ENCODE measurements around the gene ZDHHC5. TPM values are rescaled to one million over a fixed set of nuclear protein-coding genes. Genes with fewer than 3 reads are reported as not detected.

The ZDHHC5 gene
- total and polyA plus RNA-seq, 2 of the 4 experiments (the other 2 are of a cell fraction), result 19.4 to 45.7 TPM

GRCh38 chr11:57658023-57658361, 9.9 kb upstream of the ZDHHC5 start:
- H2AFZ ChIP-seq (replicated peaks; ENCODE audit: low read length, poor library complexity), result peak overlapping the region; percentile 95
- peak overlapping the region; percentile 43; the same call in 1 of the 2 replicates for H3K27ac ChIP-seq (ENCODE audit: insufficient read depth, low read length)
- dilution Hi-C loops (cut with HindIII; ENCODE audit: low sequenced_read_pairs, unreplicated experiment), result no loop called here

More at GRCh38 chr11:57658023-57658361, 9.9 kb upstream of the ZDHHC5 start:
- no CpG with 5 or more reads among the region's 8 CpGs for WGBS, 2 experiments (ENCODE audit: extremely low coverage in 2 of 2, insufficient read length in 1 of 2)
- Histone ChIP-seq H3K9me1 (ENCODE audit: insufficient read depth, low read length) (no peaks in the 10 kb centered on the region), H3K4ac (ENCODE audit: low read depth, low read length) (peak overlapping the region; percentile 77), H4K91ac (ENCODE audit: insufficient read depth, low read depth, low read length) (no peak overlapping the region), H3K4me2 (ENCODE audit: low read depth, low read length) (peak overlapping the region; percentile 91), H2BK5ac (ENCODE audit: low read depth, low read length, poor library complexity, severe bottlenecking) (peak overlapping the region; percentile 55), H3K79me1 (ENCODE audit: low read depth in 1 of 2, low read length in 2 of 2) (peaks cover 11 to 21% of the 10 kb centered on the region in 2 experiments), H3K14ac (replicated peaks; ENCODE audit: low read depth, low read length) (peak overlapping the region; percentile 77), H2BK15ac (ENCODE audit: low read depth, low read length) (no peak overlapping the region), H2AK5ac (ENCODE audit: low read depth, low read length) (peak overlapping the region; percentile 36; the same call in 1 of the 2 replicates), H2BK20ac (ENCODE audit: low read depth, low read length) (no peak overlapping the region), H2AK9ac (replicated peaks; ENCODE audit: low read depth, low read length, poor library complexity) (peak overlapping the region; percentile 47), H3K9me3 (ENCODE audit: control insufficient read depth, insufficient read depth, low read length) (no peaks in the 10 kb centered on the region), H2BK120ac (ENCODE audit: low read depth, low read length) (no peak overlapping the region), H3K4me1 (ENCODE audit: control insufficient read depth, insufficient read depth, low read length) (no peaks in the 10 kb centered on the region), H3K18ac (ENCODE audit: low read depth, low read length) (no peak overlapping the region), H3K56ac (ENCODE audit: extremely low read depth, insufficient read depth, low read length) (peak overlapping the region; percentile 77), H3K36me3 (ENCODE audit: control insufficient read depth, insufficient read depth, low read length) (peaks cover 17% of the 10 kb centered on the region), H4K8ac (ENCODE audit: low read depth in 2 of 2, low read length in 2 of 2) (peak overlapping the region; percentile 29 to 92; a peak in 2 of 4 replicates), H4K20me1 (ENCODE audit: insufficient read depth, low read length) (no peaks in the 10 kb centered on the region; the same call in 1 of the 2 replicates), H4K5ac (ENCODE audit: low read depth, low read length) (no peak overlapping the region), H3K4me3 (ENCODE audit: insufficient read depth, low read depth, low read length) (peak overlapping the region; percentile 73), H3K27me3 (ENCODE audit: control insufficient read depth, insufficient read depth, low read length) (no peaks in the 10 kb centered on the region), H3K9ac (ENCODE audit: low read depth, low read length) (peak overlapping the region; percentile 84), H3K23ac (ENCODE audit: low read depth, low read length) (peak overlapping the region; percentile 64)
- ATAC-seq (ENCODE audit: low read depth) (no peak), DNase-seq (no peak)
- TF ChIP-seq POLR2A (IDR thresholded peaks at IDR 0.05; ENCODE audit: low read depth, low read length) (no peak), SMC3 (IDR thresholded peaks at IDR 0.05; ENCODE audit: low read depth, low read length) (no peak), USF2 (IDR thresholded peaks at IDR 0.05; ENCODE audit: low read depth, low read length) (no peak), RCOR1 (IDR thresholded peaks at IDR 0.05; ENCODE audit: insufficient replicate concordance, low read length) (no peak), CTCF (conservative IDR thresholded peaks at IDR 0.05; ENCODE audit: low read depth, low read length) (no peak), RFX5 (IDR thresholded peaks at IDR 0.05; ENCODE audit: low read depth, low read length) (no peak), CEBPB (IDR thresholded peaks at IDR 0.05; ENCODE audit: low read depth, low read length) (no peak), NFE2L2 (IDR thresholded peaks at IDR 0.05; ENCODE audit: low read depth, low read length) (no peak), RAD21 (IDR thresholded peaks at IDR 0.05; ENCODE audit: low read length) (no peak), MAFK (IDR thresholded peaks at IDR 0.05; ENCODE audit: low read depth, low read length) (no peak)
- BruUV-seq (replicated peaks), result no TSS peak
- intact Hi-C loops (cut with micrococcal nuclease) (no loop called here), in situ Hi-C loops (cut with MboI; ENCODE audit: low sequenced_read_pairs) (no loop called here)
- CTCF ChIA-PET, result no interaction called here
- POLR2A ChIA-PET (ENCODE audit: unreplicated experiment), result no interaction called here
